WERI-Rb-1 (cell line): ENCODE results near the gene CHST11.

ENCODE experiments used
- DNase-seq: peaks from one replicate; pipeline ENCODE4 v3.0.0-alpha.2; 2020
- H3K27ac ChIP-seq: fragments of 250-450 bp; sonication (Bioruptor Pico); 2 replicates; pipeline ENCODE4 v1.5.1; 2020; ENCODE audit warnings: mild to moderate bottlenecking, moderate library complexity
- H3K27me3 ChIP-seq: fragments of 250-450 bp; sonication (Bioruptor Pico); 2 replicates; pipeline ENCODE4 v1.5.1; 2021; ENCODE audit warnings: mild to moderate bottlenecking, low read depth, moderate library complexity; ENCODE audit not compliant: insufficient read depth, severe bottlenecking
- H3K36me3 ChIP-seq: fragments of 250-450 bp; sonication (Bioruptor Pico); 2 replicates; pipeline ENCODE4 v1.5.1; 2020; ENCODE audit warnings: mild to moderate bottlenecking, moderate library complexity
- H3K4me3 ChIP-seq: 2 replicates; pipeline ENCODE4 v1.5.1; 2011; ENCODE audit warnings: low read depth, mild to moderate bottlenecking, control low read depth, low read length
- H3K9me3 ChIP-seq: fragments of 250-450 bp; sonication (Bioruptor Pico); 2 replicates; pipeline ENCODE4 v1.5.1; 2021; ENCODE audit warnings: mild to moderate bottlenecking, moderate library complexity; ENCODE audit not compliant: severe bottlenecking
- TF ChIP-seq, protein P1 (sequence below): IDR thresholded peaks from 2 replicates; pipeline ENCODE4 v1.5.1; 2011; ENCODE audit warnings: low read depth, mild to moderate bottlenecking, control low read depth, inconsistent platforms, low read length

Gene CHST11

GRCh38 chr12:104737791-104738301 lies 281.1 kb downstream of the CHST11 start:
- Histone ChIP-seq H3K4me3 (no peak overlapping the region), H3K27ac (no peak overlapping the region), H3K9me3 (no peaks in the 10 kb centered on the region), H3K36me3 (no peaks in the 10 kb centered on the region), H3K27me3 (no peaks in the 10 kb centered on the region)
- DNase-seq: no peak
- TF ChIP-seq, protein P1, sequence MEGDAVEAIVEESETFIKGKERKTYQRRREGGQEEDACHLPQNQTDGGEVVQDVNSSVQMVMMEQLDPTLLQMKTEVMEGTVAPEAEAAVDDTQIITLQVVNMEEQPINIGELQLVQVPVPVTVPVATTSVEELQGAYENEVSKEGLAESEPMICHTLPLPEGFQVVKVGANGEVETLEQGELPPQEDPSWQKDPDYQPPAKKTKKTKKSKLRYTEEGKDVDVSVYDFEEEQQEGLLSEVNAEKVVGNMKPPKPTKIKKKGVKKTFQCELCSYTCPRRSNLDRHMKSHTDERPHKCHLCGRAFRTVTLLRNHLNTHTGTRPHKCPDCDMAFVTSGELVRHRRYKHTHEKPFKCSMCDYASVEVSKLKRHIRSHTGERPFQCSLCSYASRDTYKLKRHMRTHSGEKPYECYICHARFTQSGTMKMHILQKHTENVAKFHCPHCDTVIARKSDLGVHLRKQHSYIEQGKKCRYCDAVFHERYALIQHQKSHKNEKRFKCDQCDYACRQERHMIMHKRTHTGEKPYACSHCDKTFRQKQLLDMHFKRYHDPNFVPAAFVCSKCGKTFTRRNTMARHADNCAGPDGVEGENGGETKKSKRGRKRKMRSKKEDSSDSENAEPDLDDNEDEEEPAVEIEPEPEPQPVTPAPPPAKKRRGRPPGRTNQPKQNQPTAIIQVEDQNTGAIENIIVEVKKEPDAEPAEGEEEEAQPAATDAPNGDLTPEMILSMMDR: no peak

DNA sequence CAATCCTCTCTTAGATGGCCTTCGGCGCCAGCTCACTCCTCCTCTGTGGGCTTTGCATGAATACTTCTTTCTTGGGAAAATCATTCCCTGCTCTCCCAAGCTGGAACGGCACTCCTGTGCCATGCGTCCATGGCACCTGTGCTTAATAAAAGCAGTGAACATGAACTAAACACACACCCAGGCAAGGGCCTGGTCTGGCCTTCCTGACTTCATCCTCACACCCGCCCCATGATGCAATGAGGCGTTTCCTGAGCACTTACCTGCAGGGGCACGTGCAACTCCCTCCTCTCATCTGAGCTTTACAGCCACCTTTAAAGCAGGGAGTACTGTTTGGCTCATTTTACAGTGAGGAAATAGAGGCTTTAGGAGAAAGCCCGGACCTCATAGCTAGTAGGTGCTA lies 281.6 kb downstream of the CHST11 start:
- Histone ChIP-seq H3K9me3 (no peaks in the 10 kb centered on the region), H3K4me3 (no peak overlapping the region), H3K27me3 (no peaks in the 10 kb centered on the region), H3K36me3 (no peaks in the 10 kb centered on the region), H3K27ac (no peak overlapping the region)
- TF ChIP-seq, protein P1: no peak
- DNase-seq: no peak

GRCh38 chr12:104738776-104739642 lies 282.3 kb downstream of the CHST11 start:
- TF ChIP-seq, protein P1: no peak
- DNase-seq: no peak
- Histone ChIP-seq H3K36me3 (no peaks in the 10 kb centered on the region), H3K9me3 (no peaks in the 10 kb centered on the region), H3K4me3 (no peak overlapping the region), H3K27ac (no peak overlapping the region), H3K27me3 (no peaks in the 10 kb centered on the region)

DNA sequence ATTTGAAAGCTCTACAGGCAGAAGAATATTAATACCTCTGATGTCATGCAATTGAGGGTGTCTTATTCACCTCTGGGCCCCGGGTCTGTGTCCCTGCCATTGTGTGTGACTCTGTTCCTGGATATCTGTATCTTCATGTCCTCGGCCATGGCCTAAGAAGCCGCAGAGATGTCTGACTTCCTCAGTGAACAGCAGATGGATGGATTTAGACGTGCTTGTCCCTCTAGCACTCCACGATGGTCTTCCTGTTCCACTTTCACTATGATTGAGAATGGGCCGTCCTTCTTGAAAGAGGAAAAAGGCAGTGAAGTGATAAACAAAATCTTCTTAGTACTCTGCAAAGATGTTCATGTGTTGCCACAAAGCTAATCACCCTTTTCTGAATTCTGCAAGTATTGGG lies 283.9 kb downstream of the CHST11 start:
- TF ChIP-seq, protein P1: no peak
- no peak for DNase-seq
- H3K4me3 ChIP-seq: no peak overlapping the region

GRCh38 chr12:104741077-104741476 lies 284.3 kb downstream of the CHST11 start:
- no peak for DNase-seq
- H3K27ac ChIP-seq: no peak overlapping the region

More for the DNA sequence above, 283.9 kb downstream of the CHST11 start:
- Histone ChIP-seq H3K36me3 (no peaks in the 10 kb centered on the region), H3K27me3 (no peaks in the 10 kb centered on the region), H3K9me3 (no peaks in the 10 kb centered on the region), H3K27ac (no peak overlapping the region)

More at GRCh38 chr12:104741077-104741476, 284.3 kb downstream of the CHST11 start:
- TF ChIP-seq, protein P1: no peak
- Histone ChIP-seq H3K4me3 (no peak overlapping the region), H3K9me3 (no peaks in the 10 kb centered on the region), H3K27me3 (no peaks in the 10 kb centered on the region), H3K36me3 (no peaks in the 10 kb centered on the region)
